Measurements from ENCODE around the gene PREX1.

Gene PREX1

DNA sequence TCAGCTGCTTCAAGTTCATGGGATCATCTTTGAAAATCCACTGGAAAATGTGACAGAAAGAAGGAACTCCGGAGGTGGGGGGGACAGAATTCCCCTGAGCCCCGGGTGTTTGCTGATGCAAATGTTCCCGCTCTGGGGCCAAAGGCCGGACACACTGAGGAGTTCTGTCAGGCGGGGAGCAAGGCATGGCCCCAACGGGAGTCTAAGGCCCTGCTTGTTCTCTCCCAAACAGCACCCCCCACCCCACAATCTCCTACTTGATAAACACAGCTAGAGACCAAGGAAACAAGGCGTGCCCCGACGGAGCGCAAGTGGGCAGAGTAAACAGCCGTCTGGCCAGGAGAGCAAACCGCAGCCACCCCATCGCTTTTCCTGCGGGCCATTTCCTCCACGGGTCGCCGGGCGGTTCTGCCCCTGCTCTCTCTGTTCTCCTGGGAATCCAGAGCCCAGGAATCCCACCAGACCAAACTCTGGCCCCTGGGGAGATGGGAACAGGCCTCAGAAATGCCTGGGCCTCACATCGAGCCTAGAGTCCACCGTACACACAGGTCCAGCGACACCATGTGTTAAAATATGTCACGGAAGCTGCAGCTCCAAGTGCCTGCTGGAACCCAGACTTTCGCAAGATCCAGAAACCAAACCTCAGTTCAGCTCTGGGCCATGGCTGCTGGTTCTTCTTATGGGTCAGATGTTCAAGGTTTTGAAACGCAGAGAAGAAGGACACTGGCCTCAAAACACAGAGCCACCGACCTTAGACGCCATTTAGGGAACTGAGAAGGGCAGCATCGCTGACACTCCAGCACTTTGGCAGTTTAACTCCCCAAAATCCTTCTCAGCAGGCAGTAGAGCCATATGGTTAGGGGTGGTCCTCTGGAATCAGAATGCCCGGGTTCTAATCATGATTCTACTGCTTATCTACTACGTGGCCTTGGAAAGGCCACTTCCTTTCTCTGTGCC, 104.2 kb downstream of the PREX1 start:
- H3K36me3 Mint-ChIP-seq (ENCODE audit: low read depth): peaks cover 43% of the 10 kb centered on the region
- no peaks in the 10 kb centered on the region for H3K27me3 Mint-ChIP-seq
- no peak for ATAC-seq
- no peaks in the 10 kb centered on the region for H3K9me3 Mint-ChIP-seq
- H3K4me1 Mint-ChIP-seq: peaks cover 66% of the 10 kb centered on the region
- H3K4me3 Mint-ChIP-seq: no peak overlapping the region
- peak overlapping the region; percentile 47 for H3K27ac Mint-ChIP-seq
- no peak for DNase-seq

GRCh38 chr20:48722737-48723191, 105.0 kb downstream of the PREX1 start:
- Mint-ChIP-seq H3K4me1 (peaks cover 70% of the 10 kb centered on the region), H3K27ac (peak overlapping the region; percentile 97), H3K27me3 (no peaks in the 10 kb centered on the region), H3K9me3 (no peaks in the 10 kb centered on the region), H3K4me3 (no peak overlapping the region), H3K36me3 (ENCODE audit: low read depth) (peaks cover 43% of the 10 kb centered on the region)
- DNase-seq: peak; percentile 46
- ATAC-seq: peak; percentile 67

DNA sequence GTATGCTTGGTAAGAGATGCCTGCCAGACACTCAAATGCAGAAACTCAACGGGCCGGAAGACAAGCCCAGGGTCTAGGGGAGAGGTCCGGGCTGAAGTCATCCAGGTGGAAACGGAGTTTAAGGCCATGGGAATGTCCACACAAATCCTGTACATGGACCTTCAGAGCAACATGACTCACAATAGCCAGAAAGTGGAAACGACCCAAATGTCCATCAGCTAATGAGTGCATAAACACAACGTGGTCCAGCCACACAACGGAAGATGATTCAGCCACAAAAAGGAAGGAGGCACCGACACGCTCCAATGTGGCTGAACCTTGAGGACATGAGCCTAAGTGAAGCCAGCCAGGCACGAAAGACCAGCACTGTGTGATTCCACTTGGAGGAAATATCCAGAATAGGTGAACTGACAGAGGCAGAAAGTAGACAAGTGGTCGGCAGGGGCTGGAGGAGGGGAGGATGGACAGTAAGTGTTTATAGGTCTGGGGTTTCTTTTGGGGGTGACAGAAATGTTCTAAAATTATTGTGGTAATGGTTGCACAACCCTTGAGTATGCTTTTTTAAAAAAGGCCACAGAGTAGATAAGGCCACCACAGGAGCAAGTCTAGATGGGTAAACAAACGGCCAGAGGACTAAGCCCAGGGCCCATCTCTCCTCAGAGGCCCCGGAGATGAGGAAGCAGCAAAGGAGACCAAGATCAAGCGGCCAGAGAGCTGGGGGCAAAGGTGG, 105.6 kb downstream of the PREX1 start:
- Mint-ChIP-seq H3K27me3 (no peaks in the 10 kb centered on the region), H3K4me1 (peaks cover 75% of the 10 kb centered on the region), H3K4me3 (no peak overlapping the region), H3K36me3 (ENCODE audit: low read depth) (peaks cover 47% of the 10 kb centered on the region), H3K9me3 (no peaks in the 10 kb centered on the region), H3K27ac (peak overlapping the region; percentile 97)
- no peak for DNase-seq
- ATAC-seq: no peak

- peak overlapping the region; percentile 97 for H3K27ac Mint-ChIP-seq
- no peaks in the 10 kb centered on the region for H3K27me3 Mint-ChIP-seq
- no peak for ATAC-seq
- peaks cover 47% of the 10 kb centered on the region for H3K36me3 Mint-ChIP-seq (ENCODE audit: low read depth)
- H3K4me1 Mint-ChIP-seq: peaks cover 82% of the 10 kb centered on the region
- no peak for DNase-seq
- H3K4me3 Mint-ChIP-seq: peak overlapping the region; percentile 3
- no peaks in the 10 kb centered on the region for H3K9me3 Mint-ChIP-seq
Observed at GRCh38 chr20:48721324-48722001, 106.3 kb downstream of the PREX1 start.

DNA sequence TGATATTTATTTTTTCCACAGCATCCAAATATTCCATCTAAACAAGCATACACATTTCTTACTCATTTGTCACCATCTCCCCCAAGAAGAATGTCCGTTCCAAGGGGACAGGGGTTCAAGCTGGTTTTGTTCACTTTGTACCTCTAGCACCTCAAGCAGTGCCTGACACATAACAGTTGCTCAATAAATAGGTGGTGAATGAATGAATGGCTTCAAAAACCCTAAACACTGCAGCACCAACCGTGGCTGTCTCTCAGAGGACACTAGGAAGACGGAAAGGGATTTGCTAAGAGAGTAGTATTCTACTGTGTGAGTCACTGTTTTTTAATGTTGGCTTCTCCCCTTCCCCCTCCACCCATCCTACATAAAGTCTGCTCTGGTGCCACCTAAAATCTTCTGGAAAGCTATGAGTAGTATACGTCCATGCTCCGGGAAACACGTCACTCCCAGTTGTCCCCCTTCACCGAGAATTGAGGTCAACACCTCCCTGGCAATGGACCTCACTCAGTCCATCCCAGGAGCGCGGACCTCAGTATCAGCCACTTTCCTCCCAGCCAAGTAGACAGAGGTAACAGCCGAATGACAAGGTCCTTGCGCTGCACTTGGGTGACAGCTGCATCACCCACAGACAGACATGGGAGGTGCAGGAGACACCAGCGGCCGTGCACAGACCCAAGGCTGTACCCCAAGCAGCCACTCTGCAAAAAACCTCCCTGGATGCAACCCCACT, 107.4 kb downstream of the PREX1 start:
- peaks cover 40% of the 10 kb centered on the region for H3K36me3 Mint-ChIP-seq (ENCODE audit: low read depth)
- peaks cover 84% of the 10 kb centered on the region for H3K4me1 Mint-ChIP-seq
- ATAC-seq: no peak
- no peak for DNase-seq
- peak overlapping the region; percentile 97 for H3K27ac Mint-ChIP-seq
- H3K27me3 Mint-ChIP-seq: no peaks in the 10 kb centered on the region
- peak overlapping the region; percentile 38 for H3K4me3 Mint-ChIP-seq
- no peaks in the 10 kb centered on the region for H3K9me3 Mint-ChIP-seq

- no peak for DNase-seq
- H3K9me3 Mint-ChIP-seq: no peaks in the 10 kb centered on the region
Observed at GRCh38 chr20:48719598-48720255, 108.1 kb downstream of the PREX1 start.

DNA sequence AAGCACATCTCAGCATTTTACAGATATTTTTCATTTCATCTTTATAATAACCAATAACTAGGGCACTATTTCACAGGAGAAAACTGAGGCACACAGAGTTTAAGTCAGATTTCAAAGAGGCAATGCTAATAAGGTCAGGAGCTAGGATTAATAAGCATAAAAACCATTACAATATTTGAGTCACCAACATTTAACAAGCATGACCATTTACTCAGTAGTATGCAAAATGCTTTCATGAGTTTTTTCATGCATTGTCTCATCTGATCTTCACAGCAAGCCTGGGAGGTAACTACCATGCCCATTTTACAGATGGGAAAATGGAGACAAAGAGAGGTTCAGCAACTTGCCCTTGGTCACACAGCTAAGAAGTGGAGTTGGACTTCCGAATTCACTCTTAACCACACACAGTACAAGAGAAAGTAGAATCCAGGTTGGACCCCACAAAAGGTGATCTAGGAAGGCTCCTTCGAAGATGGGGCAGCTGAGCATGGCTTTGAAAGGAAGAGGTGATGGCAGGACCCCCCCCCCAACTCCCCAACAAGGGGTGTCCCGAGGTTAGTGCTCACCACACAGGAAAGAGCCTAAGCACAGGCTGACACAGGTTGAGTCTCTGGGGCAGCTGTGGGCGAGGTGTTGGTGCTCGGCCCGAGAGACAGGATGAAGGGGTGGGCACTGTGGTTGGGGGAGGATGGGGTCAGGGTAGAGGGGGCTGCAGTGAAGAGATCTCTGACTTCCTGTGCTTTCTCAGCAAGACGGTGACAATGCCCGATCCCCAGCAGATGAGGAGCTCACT, 108.8 kb downstream of the PREX1 start:
- Mint-ChIP-seq H3K27me3 (no peaks in the 10 kb centered on the region), H3K36me3 (ENCODE audit: low read depth) (peaks cover 48% of the 10 kb centered on the region), H3K27ac (peak overlapping the region; percentile 97), H3K4me3 (peak overlapping the region; percentile 56), H3K4me1 (peaks cover 95% of the 10 kb centered on the region), H3K9me3 (no peaks in the 10 kb centered on the region)
- DNase-seq: peak; percentile 69
- peak; percentile 54 for ATAC-seq

More at GRCh38 chr20:48719598-48720255, 108.1 kb downstream of the PREX1 start:
- no peak for ATAC-seq
- Mint-ChIP-seq H3K4me3 (peak overlapping the region; percentile 56), H3K27ac (peak overlapping the region; percentile 97), H3K36me3 (ENCODE audit: low read depth) (peaks cover 43% of the 10 kb centered on the region), H3K4me1 (peaks cover 91% of the 10 kb centered on the region), H3K27me3 (no peaks in the 10 kb centered on the region)

GRCh38 chr20:48717680-48718223, 110.0 kb downstream of the PREX1 start:
- peak overlapping the region; percentile 10 for H3K4me3 Mint-ChIP-seq
- no peaks in the 10 kb centered on the region for H3K9me3 Mint-ChIP-seq
- H3K27me3 Mint-ChIP-seq: no peaks in the 10 kb centered on the region
- no peak for ATAC-seq
- peaks cover 49% of the 10 kb centered on the region for H3K36me3 Mint-ChIP-seq (ENCODE audit: low read depth)
- peaks cover 91% of the 10 kb centered on the region for H3K4me1 Mint-ChIP-seq
- no peak for DNase-seq
- peak overlapping the region; percentile 97 for H3K27ac Mint-ChIP-seq

DNA sequence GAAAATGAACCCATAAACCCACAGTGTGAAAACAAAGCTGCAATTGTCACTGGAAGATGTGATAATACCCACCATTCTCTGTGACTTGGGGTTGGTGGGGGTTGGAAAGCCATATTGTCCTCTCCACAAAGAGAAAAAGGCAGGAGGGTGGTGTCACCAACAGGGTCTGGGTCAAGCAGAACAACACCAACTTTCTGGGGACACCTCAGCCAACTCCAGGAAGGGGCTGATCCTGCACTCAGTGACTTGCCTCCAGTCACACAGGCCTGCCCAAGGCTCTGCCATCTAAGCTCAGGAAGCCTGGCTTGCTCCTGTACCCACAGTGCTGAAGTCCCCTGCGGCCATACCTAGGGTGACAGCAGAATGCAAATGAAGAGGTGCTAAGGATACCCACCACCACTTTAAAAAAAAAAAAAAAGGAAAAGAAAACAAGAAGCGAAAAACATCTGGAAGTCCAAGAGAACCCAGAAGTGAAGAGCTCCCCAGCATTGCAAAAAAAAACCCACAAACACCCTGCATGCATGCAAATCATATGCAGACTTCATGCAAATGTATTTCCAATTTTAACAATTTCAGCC, 110.6 kb downstream of the PREX1 start:
- DNase-seq: no peak
- ATAC-seq: no peak
- no peaks in the 10 kb centered on the region for H3K27me3 Mint-ChIP-seq
- peaks cover 91% of the 10 kb centered on the region for H3K4me1 Mint-ChIP-seq
- peak overlapping the region; percentile 10 for H3K4me3 Mint-ChIP-seq
- H3K36me3 Mint-ChIP-seq (ENCODE audit: low read depth): peaks cover 46% of the 10 kb centered on the region
- H3K9me3 Mint-ChIP-seq: no peaks in the 10 kb centered on the region
- peak overlapping the region; percentile 97 for H3K27ac Mint-ChIP-seq

DNA sequence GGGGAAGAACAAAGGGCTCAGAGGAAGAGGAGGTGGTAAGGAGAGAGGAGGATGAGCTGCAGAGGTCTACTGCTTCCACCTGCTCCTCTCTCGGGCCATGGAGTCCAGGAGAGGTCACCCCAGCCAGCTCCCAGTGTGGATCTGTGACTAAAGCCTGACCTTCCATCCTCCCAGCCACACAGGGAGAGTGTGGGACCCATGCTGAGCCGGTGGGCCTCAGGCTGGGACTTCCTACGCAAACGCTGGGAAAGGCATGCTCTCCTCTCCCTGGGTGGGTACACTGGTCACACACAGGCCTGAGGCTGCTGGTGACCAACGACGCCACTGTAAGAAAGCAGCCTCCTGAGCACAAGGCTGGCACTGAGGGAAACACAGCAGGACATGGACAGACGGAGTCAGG, 111.3 kb downstream of the PREX1 start:
- Mint-ChIP-seq H3K27ac (peak overlapping the region; percentile 97), H3K36me3 (ENCODE audit: low read depth) (peaks cover 43% of the 10 kb centered on the region), H3K9me3 (no peaks in the 10 kb centered on the region), H3K4me1 (peaks cover 89% of the 10 kb centered on the region), H3K27me3 (no peaks in the 10 kb centered on the region), H3K4me3 (peak overlapping the region; percentile 69)
- peak; percentile 1 for ATAC-seq
- DNase-seq: no peak

GRCh38 chr20:48716086-48716485, 111.7 kb downstream of the PREX1 start:
- H3K36me3 Mint-ChIP-seq (ENCODE audit: low read depth): peaks cover 38% of the 10 kb centered on the region
- peak; percentile 68 for DNase-seq
- peak; percentile 60 for ATAC-seq
- H3K27me3 Mint-ChIP-seq: no peaks in the 10 kb centered on the region
- H3K27ac Mint-ChIP-seq: peak overlapping the region; percentile 97
- peaks cover 85% of the 10 kb centered on the region for H3K4me1 Mint-ChIP-seq
- H3K4me3 Mint-ChIP-seq: peak overlapping the region; percentile 69
- H3K9me3 Mint-ChIP-seq: no peaks in the 10 kb centered on the region

- no peaks in the 10 kb centered on the region for H3K27me3 Mint-ChIP-seq
- H3K9me3 Mint-ChIP-seq: no peaks in the 10 kb centered on the region
- no peak overlapping the region for H3K4me3 Mint-ChIP-seq
- H3K27ac Mint-ChIP-seq: peak overlapping the region; percentile 97
- H3K36me3 Mint-ChIP-seq (ENCODE audit: low read depth): peaks cover 28% of the 10 kb centered on the region
- DNase-seq (no peak), ATAC-seq (no peak)
- H3K4me1 Mint-ChIP-seq: peaks cover 73% of the 10 kb centered on the region
Observed at GRCh38 chr20:48714764-48715163, 113.0 kb downstream of the PREX1 start.
